DMS 273 (cell line): Measurements from ENCODE around the gene IGFN1.
A peak's percentile ranks its signal among the peaks of the same experiment; 100 is the strongest.

Source experiments
- DNase-seq: peaks from one replicate; lab custom pipeline; 2025; ENCODE audit not compliant: unreplicated experiment; lab: John Stamatoyannopoulos, UW

IGFN1 gene

DNA sequence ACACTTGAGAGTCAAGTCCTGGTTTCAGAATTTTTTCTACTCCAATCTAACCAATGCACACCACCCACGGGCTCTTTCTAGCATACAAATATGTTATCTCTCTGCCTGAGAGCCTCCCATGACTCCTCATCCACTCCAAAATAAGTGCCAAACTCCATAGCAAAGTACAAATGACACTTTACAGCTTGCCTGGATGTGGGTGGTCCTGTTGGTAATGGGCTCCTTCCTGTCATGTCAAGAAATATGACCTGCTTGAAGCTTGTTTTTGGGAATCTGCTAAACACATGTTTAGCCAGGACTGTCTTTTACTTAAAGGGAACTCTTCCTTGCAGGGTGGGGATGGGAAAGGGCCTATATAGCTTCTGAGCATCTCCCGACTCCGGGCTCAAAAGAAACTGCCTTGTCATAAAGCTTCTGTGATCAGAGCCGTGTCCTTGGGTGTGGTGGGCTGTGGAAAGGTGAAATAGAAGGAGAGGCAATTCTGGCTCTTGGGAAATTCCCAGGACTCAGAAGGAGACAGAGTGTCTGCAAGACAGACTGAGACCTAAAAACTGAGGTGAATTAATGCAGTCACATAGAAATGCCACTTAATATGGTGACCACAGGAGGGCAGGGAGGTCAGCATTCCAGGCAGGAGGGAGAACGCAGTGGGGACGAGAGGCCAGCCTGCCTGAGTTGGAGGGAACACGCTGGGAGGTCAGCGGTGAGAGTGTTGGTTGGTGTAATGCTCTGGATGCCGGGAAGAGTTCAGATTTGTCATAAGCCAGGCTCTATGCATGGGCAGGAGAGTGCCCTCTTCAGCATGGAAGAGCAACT, 6.1 kb upstream of the IGFN1 start:
- peak; percentile 81 for DNase-seq

GRCh38 chr1:201185123-201185453, 5.5 kb upstream of the IGFN1 start:
- no peak for DNase-seq

DNA sequence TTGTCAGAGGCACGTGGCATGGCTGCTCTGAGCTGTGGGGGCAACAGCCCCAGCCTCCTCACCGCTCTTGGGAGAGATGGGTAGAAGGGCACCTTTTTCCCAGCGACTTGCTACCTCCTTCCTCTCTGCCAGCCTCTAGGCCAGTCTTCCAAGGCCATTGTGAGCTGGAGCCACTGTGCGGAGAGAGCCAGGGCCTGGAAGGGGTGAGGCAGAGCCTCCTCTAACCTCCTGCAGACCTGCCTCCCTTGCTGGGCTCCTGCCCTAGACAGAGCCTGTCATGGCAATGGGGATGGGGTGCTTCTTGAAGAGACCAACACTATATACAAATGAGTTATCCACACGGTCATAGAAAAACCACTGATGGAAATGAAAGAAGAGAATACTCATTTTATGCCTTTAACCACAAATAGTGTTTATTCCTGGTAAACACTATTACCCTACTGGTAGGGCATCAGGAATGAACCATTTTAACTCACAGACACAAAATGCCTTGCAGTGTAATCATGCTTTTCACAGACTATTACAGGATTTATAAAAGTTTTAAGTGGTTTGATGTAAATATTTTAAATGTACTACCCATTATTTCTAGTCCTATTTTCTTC, 5.0 kb upstream of the IGFN1 start:
- no peak for DNase-seq

- DNase-seq = no peak
These were observed 4.4 kb upstream of the IGFN1 start for GRCh38 chr1:201186192-201186591.

DNA sequence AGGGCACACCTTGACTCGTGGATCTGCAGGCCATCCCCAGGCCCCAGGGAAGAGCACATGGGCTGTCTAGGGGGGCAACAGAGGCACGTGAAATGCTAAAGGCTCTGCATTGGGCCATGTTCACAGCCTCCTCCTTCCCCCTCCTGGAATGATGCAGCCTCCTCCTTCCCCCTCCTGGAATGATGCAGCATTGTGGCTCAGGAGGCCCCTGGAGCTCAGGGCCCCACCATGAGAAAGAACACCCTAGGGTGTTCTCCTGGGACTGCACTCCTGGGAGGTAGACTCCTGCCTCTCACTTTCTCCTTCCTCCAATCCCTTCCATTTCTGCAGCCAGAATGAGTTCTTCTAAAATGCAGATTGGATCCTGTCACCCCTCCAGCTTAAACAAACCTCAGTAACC, 1.5 kb upstream of the IGFN1 start:
- no peak for DNase-seq

GRCh38 chr1:201190005-201190404, 619 bp upstream of the IGFN1 start:
- DNase-seq = peak; percentile 30

GRCh38 chr1:201191653-201192260, 1.1 kb downstream of the IGFN1 start:
- no peak for DNase-seq

DNA sequence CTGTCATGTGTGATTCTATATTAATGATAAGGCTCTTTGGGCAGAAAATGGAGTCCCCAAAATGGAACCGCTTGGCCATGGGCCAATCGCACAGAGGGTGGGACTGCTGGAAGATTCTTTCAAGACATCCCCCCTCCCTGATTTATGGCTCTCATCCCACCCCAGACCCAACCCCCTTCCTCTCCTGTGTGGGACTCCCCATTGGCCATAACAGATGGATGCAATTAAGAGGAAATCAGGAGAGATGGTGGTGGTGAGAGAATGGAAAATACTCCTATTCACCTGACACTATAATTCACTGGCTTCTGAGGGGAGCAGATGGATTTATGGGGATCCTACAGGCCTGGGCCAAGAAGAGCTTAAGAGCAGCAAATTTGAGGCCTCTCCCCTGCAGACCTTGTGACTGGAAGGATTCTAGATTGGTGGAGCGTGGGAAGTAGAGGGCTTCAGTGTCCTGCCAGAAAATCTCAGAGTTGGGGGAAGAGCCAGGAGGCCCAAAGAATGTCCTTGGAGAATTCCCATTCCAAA, 1.7 kb downstream of the IGFN1 start:
- DNase-seq = peak; percentile 56

DNA sequence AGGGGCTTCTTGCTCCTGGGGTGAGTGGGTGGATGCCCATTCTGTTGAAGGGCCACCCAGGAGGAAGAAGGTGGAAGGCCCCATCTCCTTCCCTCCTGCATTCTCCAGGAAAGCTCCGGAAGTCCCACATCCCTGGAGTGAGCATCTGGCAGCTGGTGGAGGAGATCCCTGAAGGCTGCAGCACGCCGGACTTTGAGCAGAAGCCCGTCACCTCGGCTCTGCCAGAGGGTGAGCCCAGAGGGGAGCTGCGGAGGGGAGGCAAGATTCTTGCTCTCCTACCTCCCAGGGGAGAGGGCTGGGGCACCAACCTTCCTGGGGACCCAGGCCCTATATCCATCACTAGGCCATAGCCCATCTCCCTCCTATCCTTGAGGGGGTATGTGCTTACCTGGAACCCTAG, 3.4 kb downstream of the IGFN1 start:
- DNase-seq = no peak

- no peak for DNase-seq
These were observed 8.0 kb downstream of the IGFN1 start for GRCh38 chr1:201198598-201198997.

GRCh38 chr1:201205036-201205435, 14.4 kb downstream of the IGFN1 start:
- DNase-seq = no peak

DNA sequence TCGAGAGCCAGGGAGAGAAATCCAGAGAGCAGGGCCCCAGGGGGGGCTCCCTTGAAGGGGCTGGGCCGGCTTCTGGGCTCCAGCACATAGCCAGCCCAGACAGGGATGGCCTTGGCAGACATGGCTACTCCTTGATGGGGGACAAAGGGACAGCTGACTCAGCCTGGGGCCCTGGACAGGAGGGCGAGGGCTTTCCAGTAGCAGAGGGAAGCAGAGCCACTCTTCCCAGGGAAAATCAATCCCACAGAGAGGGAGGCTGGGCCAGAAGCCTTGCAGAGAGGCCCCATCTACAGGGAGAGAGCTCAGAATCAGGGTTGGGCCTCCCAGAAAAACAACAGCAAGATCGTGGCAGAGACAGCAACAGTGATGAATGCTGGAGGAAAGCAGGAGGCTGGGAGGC, 15.6 kb downstream of the IGFN1 start:
- no peak for DNase-seq

GRCh38 chr1:201207046-201207445, 16.4 kb downstream of the IGFN1 start:
- no peak for DNase-seq

DNA sequence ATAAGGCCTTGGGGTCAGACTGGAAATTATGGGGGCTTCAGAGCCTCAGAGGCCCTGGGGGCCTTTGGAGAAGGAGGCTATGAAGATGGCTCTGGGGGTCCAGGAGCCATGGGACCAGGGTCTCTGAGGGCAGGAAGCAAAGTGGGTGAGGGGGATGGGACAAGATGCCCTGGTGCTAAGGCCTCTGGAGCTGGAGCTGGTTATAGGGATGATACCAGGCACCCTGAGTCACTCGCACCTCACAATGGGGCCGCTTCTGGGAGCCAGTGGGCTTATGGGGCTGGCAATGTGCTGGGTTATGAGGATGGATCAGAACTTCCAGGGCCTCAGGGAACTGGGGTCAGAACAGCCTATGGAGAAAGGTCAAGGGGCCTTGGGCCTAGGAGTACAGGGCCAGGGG, 17.6 kb downstream of the IGFN1 start:
- no peak for DNase-seq

DNA sequence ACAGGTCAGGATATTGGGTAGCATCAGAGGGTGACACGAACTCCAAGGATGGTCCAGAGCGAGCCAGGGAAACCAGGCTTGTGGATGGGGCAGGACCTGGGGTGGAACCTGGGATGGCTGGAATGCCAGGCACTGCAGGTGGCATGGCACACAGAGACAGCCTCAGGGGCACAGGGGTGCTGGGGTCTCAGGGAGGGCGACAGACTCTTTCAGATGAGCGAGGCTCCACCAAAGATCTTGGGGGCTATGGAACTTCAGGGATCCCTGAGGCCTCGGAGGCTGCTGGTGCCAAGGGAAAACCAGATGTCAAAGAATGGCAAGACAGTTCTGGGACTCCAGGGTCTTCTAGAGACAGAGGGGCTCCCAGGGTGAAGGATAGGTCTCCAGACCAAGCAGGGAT, 21.4 kb downstream of the IGFN1 start:
- no peak for DNase-seq

- DNase-seq = no peak
These were observed 21.9 kb downstream of the IGFN1 start for GRCh38 chr1:201212461-201213055.

DNA sequence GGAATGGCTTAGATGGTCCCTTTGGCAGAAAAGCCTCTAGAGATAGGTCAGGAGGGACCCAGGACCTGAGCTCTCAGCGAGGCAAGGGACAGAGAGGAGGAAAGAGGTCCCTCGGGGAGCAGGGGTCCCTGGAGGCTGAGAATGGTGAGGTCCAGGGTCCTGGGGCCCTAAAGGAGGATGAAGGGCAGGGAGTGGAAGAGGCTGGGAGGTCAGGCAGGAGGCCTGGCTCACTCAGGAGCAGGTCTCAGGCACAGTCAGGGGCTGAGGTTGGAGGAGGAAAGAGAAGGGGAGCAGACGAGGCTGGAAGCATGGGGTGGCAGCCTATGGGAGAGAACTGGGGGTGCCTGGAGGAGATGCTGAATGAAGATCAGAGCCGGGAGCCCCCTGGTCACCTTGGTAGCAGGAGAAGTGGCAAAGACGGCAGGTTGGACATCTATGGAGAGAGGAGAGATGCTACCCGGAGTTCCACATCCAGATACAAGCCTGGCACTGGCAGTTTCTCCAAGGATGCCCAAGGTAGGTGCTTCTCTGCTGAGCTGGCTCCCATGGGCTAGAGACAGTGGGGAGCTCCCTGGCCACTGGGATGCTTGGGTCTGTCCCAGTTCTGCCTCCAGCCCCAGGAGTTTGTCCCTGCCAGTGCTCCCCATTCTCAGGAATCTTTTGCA, 22.6 kb downstream of the IGFN1 start:
- DNase-seq = no peak

GRCh38 chr1:201213926-201214325, 23.3 kb downstream of the IGFN1 start:
- no peak for DNase-seq

DNA sequence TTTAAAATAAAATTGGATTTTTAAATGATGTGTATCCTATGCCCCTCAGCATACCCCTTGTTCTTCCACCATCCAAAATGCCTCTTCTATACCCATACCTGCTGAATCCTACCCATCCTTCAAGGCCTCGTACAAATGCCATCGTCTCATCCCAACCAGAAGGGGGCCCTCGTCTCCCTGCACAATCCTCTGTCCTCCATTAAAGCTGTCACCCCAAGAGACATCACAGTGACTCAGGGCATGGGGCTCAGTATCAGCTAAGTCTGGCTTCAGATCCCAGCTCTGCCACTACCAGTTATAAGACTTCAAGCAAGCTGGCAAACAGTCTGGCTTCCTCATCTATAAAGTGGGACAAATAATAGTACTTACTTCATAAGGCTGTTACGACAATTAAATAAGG, 23.8 kb downstream of the IGFN1 start:
- DNase-seq = peak; percentile 21

DNA sequence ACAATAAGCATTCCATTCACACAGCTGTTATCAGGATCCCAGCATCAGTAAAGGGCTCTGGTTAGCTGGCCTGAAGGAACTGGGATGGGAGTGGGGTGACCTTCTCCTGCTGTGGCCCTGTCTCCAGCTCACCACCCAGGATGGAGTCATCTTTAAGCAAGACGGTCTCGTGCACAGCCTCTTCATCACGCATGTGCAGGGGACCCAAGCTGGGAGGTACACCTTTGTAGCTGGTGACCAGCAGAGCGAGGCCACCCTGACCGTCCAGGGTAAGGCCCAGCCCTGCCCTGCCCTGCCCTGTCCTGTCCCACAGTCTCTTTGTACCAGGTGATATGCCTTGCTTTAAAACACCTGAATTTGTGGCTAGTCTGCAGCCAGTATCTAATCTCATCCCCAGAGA, 24.3 kb downstream of the IGFN1 start:
- DNase-seq = no peak
